Superior temporal gyrus (tissue), 1 donor: Measurements from ENCODE around the gene RPS6KA5.

Experiments
- DNase-seq: peaks from one replicate; pipeline ENCODE4 v3.0.0-alpha.2; 2016; ENCODE audit errors: extremely low spot score

Gene RPS6KA5

GRCh38 chr14:90808759-90809529 lies 251.5 kb downstream of the RPS6KA5 start:
- DNase-seq = no peak

- no peak for DNase-seq
Measured at GRCh38 chr14:90807060-90807459, 253.4 kb downstream of the RPS6KA5 start.

- peak; percentile 56 for DNase-seq
Measured at GRCh38 chr14:90805662-90806540, 254.5 kb downstream of the RPS6KA5 start.

- DNase-seq = no peak
Measured at GRCh38 chr14:90805084-90805391, 255.4 kb downstream of the RPS6KA5 start.

- no peak for DNase-seq
Measured at GRCh38 chr14:90804292-90805083, 256.0 kb downstream of the RPS6KA5 start.

- DNase-seq = no peak
Measured at GRCh38 chr14:90803249-90803648, 257.2 kb downstream of the RPS6KA5 start.

GRCh38 chr14:90799420-90799819 lies 261.0 kb downstream of the RPS6KA5 start:
- no peak for DNase-seq

GRCh38 chr14:90797919-90798318 lies 262.5 kb downstream of the RPS6KA5 start:
- no peak for DNase-seq
